ENCODE measurements around the gene RBP5. TPM values are rescaled to one million over a fixed set of nuclear protein-coding genes. Genes with fewer than 3 reads are reported as not detected.
A peak's percentile ranks its signal among the peaks of the same experiment; 100 is the strongest.

The RBP5 gene
- under 1 TPM; 0.29 to 0.42 TPM for total RNA-seq

DNA sequence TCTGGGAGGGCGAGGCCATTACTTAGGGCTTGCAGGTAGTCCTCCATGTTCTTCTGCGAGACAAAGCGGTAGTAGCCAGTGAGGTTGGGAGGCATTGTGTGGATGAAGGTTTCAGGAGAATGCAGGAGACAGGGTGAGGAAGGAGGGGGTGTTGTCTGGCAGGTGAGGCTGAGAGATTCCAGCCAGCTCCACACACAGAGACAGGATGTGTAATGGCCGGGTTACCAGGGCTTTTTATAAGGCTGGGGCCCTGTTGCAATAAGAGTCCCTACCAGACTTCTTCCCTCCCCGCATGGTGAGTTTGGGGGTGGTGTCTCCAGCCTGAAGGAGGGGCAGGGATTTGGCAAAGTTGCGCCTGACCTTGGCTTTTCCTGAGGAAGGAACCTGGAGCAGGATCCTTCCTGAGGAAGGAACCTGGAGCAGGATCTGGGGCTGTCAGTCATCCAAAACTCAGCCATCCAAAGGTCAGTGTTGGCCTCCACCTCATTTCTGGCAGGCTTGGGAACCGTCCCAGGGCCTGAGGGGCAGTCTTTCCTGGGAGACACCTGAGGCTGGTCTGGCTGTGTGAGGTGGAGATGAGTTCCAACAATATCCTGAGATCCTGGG, at the start of gene RBP5:
TSS of gene RBP5 (minus strand) at position 209 of the 606 bp plus-strand sequence. CDS start at position 95, 114 bp downstream.
- peak within 1 kb of the TSS; percentile 92 for H3K4me3 Mint-ChIP-seq
- ChIA-PET POLR2A (interaction anchor here (0.6 kb wide), 1 partner anchor 17 kb away, joined by 3 read pairs; no protein-coding TSS in a partner anchor), CTCF (interaction anchor here (3.5 kb wide), 1 partner anchor 16 kb away, joined by 15 read pairs; no protein-coding TSS in a partner anchor)
- DNase-seq (no peak), ATAC-seq (no peak)
- H3K27ac Mint-ChIP-seq: peak within 1 kb of the TSS; percentile 87
- peaks cover 21% of the 10 kb centered on the region for H3K36me3 Mint-ChIP-seq (ENCODE audit: low read depth)
- H3K4me1 Mint-ChIP-seq (ENCODE audit: low read depth): peaks cover 34% of the 10 kb centered on the region
- H3K27me3 Mint-ChIP-seq (ENCODE audit: low read depth): no peaks in the 10 kb centered on the region
- H3K9me3 Mint-ChIP-seq (ENCODE audit: insufficient read depth): no peaks in the 10 kb centered on the region

- POLR2A ChIA-PET: no interaction called here
- Mint-ChIP-seq H3K4me3 (no peak overlapping the region), H3K36me3 (ENCODE audit: low read depth) (no peaks in the 10 kb centered on the region), H3K4me1 (ENCODE audit: low read depth) (no peaks in the 10 kb centered on the region), H3K27ac (no peak overlapping the region), H3K9me3 (ENCODE audit: insufficient read depth) (no peaks in the 10 kb centered on the region), H3K27me3 (ENCODE audit: low read depth) (peaks cover 47% of the 10 kb centered on the region)
- ATAC-seq (no peak), DNase-seq (no peak)
- CTCF ChIA-PET: no interaction called here
Observed at GRCh38 chr12:7178481-7178880, 49.8 kb upstream of the RBP5 start.

DNA sequence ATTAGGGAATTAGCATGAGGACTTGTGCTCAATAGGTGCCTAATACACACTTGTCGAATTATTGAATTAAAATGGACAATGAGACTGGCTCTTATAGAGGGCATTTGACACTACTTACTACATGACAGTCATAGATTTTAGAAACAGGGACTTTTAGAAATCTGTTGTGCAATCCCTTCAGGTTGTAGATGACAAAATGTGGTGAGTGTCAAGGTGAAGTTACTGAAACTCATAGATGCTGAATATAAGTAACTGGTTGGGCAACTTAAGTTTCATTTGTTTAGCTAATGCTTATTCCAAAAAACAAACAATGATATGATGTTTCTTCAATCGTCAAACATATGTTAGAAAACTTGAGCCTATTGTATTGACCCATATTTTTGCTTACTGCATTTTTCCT, 47.9 kb upstream of the RBP5 start:
- Mint-ChIP-seq H3K36me3 (ENCODE audit: low read depth) (no peaks in the 10 kb centered on the region), H3K4me3 (no peak overlapping the region), H3K9me3 (ENCODE audit: insufficient read depth) (peaks cover 8% of the 10 kb centered on the region), H3K4me1 (ENCODE audit: low read depth) (no peaks in the 10 kb centered on the region), H3K27ac (no peak overlapping the region), H3K27me3 (ENCODE audit: low read depth) (peaks cover 53% of the 10 kb centered on the region)
- POLR2A ChIA-PET: no interaction called here
- CTCF ChIA-PET: no interaction called here
- ATAC-seq (no peak), DNase-seq (no peak)

- CTCF ChIA-PET: no interaction called here
- Mint-ChIP-seq H3K36me3 (ENCODE audit: low read depth) (no peaks in the 10 kb centered on the region), H3K4me3 (no peak overlapping the region), H3K4me1 (ENCODE audit: low read depth) (no peaks in the 10 kb centered on the region), H3K27ac (no peak overlapping the region), H3K9me3 (ENCODE audit: insufficient read depth) (peaks cover 18% of the 10 kb centered on the region), H3K27me3 (ENCODE audit: low read depth) (peaks cover 53% of the 10 kb centered on the region)
- DNase-seq (no peak), ATAC-seq (no peak)
- POLR2A ChIA-PET: no interaction called here
Observed at GRCh38 chr12:7175493-7175892, 46.8 kb upstream of the RBP5 start.

- ATAC-seq: no peak
- H3K4me1 Mint-ChIP-seq (ENCODE audit: low read depth): no peaks in the 10 kb centered on the region
- H3K27ac Mint-ChIP-seq: no peak overlapping the region
- DNase-seq: no peak
- POLR2A ChIA-PET: no interaction called here
- peaks cover 38% of the 10 kb centered on the region for H3K27me3 Mint-ChIP-seq (ENCODE audit: low read depth)
- H3K4me3 Mint-ChIP-seq: no peak overlapping the region
- H3K9me3 Mint-ChIP-seq (ENCODE audit: insufficient read depth): peaks cover 43% of the 10 kb centered on the region
- H3K36me3 Mint-ChIP-seq (ENCODE audit: low read depth): peaks cover 5% of the 10 kb centered on the region
- CTCF ChIA-PET: no interaction called here
Observed at GRCh38 chr12:7171854-7172253, 43.2 kb upstream of the RBP5 start.

- Mint-ChIP-seq H3K27me3 (ENCODE audit: low read depth) (peaks cover 28% of the 10 kb centered on the region), H3K27ac (no peak overlapping the region)
- CTCF ChIA-PET: no interaction called here
Observed at GRCh38 chr12:7169951-7170350, 41.3 kb upstream of the RBP5 start.

GRCh38 chr12:7162691-7163114, 34.0 kb upstream of the RBP5 start:
- Mint-ChIP-seq H3K36me3 (ENCODE audit: low read depth) (peaks cover 4% of the 10 kb centered on the region), H3K4me1 (ENCODE audit: low read depth) (peaks cover 9% of the 10 kb centered on the region), H3K9me3 (ENCODE audit: insufficient read depth) (peaks cover 12% of the 10 kb centered on the region), H3K27me3 (ENCODE audit: low read depth) (peaks cover 18% of the 10 kb centered on the region), H3K27ac (no peak overlapping the region), H3K4me3 (no peak overlapping the region)
- ChIA-PET CTCF (interaction anchor here (1.0 to 2.1 kb wide), 4 partner anchors 9 to 475 kb away, joined by 4 to 5 read pairs (median 4); no protein-coding TSS in a partner anchor), POLR2A (no interaction called here)
- DNase-seq: peak; percentile 35
- ATAC-seq: peak; percentile 68

More at GRCh38 chr12:7169951-7170350, 41.3 kb upstream of the RBP5 start:
- H3K4me1 Mint-ChIP-seq (ENCODE audit: low read depth): no peaks in the 10 kb centered on the region
- H3K36me3 Mint-ChIP-seq (ENCODE audit: low read depth): peaks cover 5% of the 10 kb centered on the region
- POLR2A ChIA-PET: no interaction called here
- peaks cover 49% of the 10 kb centered on the region for H3K9me3 Mint-ChIP-seq (ENCODE audit: insufficient read depth)
- H3K4me3 Mint-ChIP-seq: no peak overlapping the region
- DNase-seq: no peak
- no peak for ATAC-seq

GRCh38 chr12:7161811-7162210, 33.1 kb upstream of the RBP5 start:
- ChIA-PET CTCF (interaction anchor here (1.6 kb wide), 1 partner anchor 9 kb away, joined by 4 read pairs; no protein-coding TSS in a partner anchor), POLR2A (interaction anchor here (0.6 to 1.9 kb wide), 2 partner anchors 20 to 218 kb away, joined by 3 to 7 read pairs; partner anchors contain the start of genes C12orf57 and RNU7-1)
- Mint-ChIP-seq H3K27me3 (ENCODE audit: low read depth) (peaks cover 18% of the 10 kb centered on the region), H3K4me3 (no peak overlapping the region), H3K36me3 (ENCODE audit: low read depth) (peaks cover 2% of the 10 kb centered on the region), H3K4me1 (ENCODE audit: low read depth) (peaks cover 9% of the 10 kb centered on the region), H3K9me3 (ENCODE audit: insufficient read depth) (peaks cover 6% of the 10 kb centered on the region), H3K27ac (no peak overlapping the region)
- DNase-seq (no peak), ATAC-seq (no peak)

DNA sequence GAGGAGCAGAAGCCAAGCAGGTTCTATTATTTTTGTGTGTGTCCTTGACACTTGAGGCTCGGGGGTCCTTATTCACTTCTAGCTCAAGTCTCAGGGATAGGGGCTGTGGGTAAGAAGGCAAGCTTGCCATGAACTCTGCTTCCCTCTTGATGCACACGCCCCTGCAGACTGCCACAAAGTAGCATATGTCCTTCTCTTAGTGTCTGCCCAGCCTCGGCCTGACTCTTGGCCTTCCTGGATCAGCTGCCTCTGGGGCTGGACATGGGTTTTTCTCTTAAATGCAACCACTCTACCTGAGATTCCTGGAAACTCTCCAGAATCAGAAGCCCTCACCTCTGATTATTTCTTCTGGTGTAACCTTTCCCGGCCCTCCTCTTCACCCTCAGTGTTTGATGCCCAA, 32.6 kb upstream of the RBP5 start:
- ATAC-seq: no peak

GRCh38 chr12:7160183-7160582, 31.5 kb upstream of the RBP5 start:
- no peak overlapping the region for H3K27ac Mint-ChIP-seq
- H3K36me3 Mint-ChIP-seq (ENCODE audit: low read depth): peaks cover 11% of the 10 kb centered on the region
- ATAC-seq: no peak
- POLR2A ChIA-PET: interaction anchor here (1.9 kb wide), 1 partner anchor 216 kb away, joined by 7 read pairs; the partner anchor contains the start of genes C12orf57 and RNU7-1
- H3K27me3 Mint-ChIP-seq (ENCODE audit: low read depth): peaks cover 11% of the 10 kb centered on the region
- no peak overlapping the region for H3K4me3 Mint-ChIP-seq
- no peak for DNase-seq
- peaks cover 9% of the 10 kb centered on the region for H3K4me1 Mint-ChIP-seq (ENCODE audit: low read depth)
- H3K9me3 Mint-ChIP-seq (ENCODE audit: insufficient read depth): peaks cover under 1% of the 10 kb centered on the region
- CTCF ChIA-PET: no interaction called here

More for the DNA sequence above, 32.6 kb upstream of the RBP5 start:
- Mint-ChIP-seq H3K27me3 (ENCODE audit: low read depth) (peaks cover 16% of the 10 kb centered on the region), H3K9me3 (ENCODE audit: insufficient read depth) (peaks cover 3% of the 10 kb centered on the region), H3K4me1 (ENCODE audit: low read depth) (peaks cover 9% of the 10 kb centered on the region), H3K36me3 (ENCODE audit: low read depth) (peaks cover 3% of the 10 kb centered on the region), H3K4me3 (no peak overlapping the region), H3K27ac (no peak overlapping the region)
- ChIA-PET POLR2A (interaction anchor here (1.9 kb wide), 1 partner anchor 218 kb away, joined by 7 read pairs; the partner anchor contains the start of genes C12orf57 and RNU7-1), CTCF (interaction anchor here (1.6 kb wide), 1 partner anchor 8 kb away, joined by 4 read pairs; no protein-coding TSS in a partner anchor)
- DNase-seq: no peak

GRCh38 chr12:7158781-7159609, 30.3 kb upstream of the RBP5 start:
- no peak for DNase-seq
- CTCF ChIA-PET: interaction anchor here (1.2 kb wide), 1 partner anchor 14 kb away, joined by 4 read pairs; no protein-coding TSS in a partner anchor
- POLR2A ChIA-PET: no interaction called here
- Mint-ChIP-seq H3K36me3 (ENCODE audit: low read depth) (peaks cover 19% of the 10 kb centered on the region), H3K27ac (no peak overlapping the region), H3K27me3 (ENCODE audit: low read depth) (peaks cover 11% of the 10 kb centered on the region), H3K4me3 (no peak overlapping the region), H3K4me1 (ENCODE audit: low read depth) (peaks cover 9% of the 10 kb centered on the region), H3K9me3 (ENCODE audit: insufficient read depth) (no peaks in the 10 kb centered on the region)
- no peak for ATAC-seq

DNA sequence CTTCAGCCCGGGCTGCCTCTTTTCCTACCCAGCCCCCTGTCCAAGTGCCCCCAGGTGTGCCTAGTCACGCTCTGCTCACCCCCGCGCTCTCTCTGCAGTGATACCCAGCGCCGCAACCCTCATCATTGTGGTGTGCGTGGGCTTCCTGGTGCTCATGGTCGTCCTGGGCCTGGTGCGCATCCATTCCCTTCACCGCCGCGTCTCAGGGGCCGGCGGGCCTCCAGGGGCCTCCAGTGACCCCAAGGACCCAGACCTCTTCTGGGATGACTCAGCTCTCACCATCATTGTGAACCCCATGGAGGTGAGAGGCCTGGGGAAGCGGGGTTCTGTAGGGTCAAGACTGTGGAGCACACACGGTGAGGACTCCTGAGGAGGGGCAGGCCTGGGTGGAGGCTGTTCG, 28.7 kb upstream of the RBP5 start:
- no peak overlapping the region for H3K27ac Mint-ChIP-seq
- peaks cover 22% of the 10 kb centered on the region for H3K36me3 Mint-ChIP-seq (ENCODE audit: low read depth)
- no peaks in the 10 kb centered on the region for H3K9me3 Mint-ChIP-seq (ENCODE audit: insufficient read depth)
- H3K27me3 Mint-ChIP-seq (ENCODE audit: low read depth): peaks cover 1% of the 10 kb centered on the region
- H3K4me1 Mint-ChIP-seq (ENCODE audit: low read depth): peaks cover under 1% of the 10 kb centered on the region
- POLR2A ChIA-PET: no interaction called here
- no peak overlapping the region for H3K4me3 Mint-ChIP-seq
- DNase-seq (no peak), ATAC-seq (no peak)
- CTCF ChIA-PET: interaction anchor here (1.2 kb wide), 1 partner anchor 13 kb away, joined by 4 read pairs; no protein-coding TSS in a partner anchor
